ENCODE results near the gene ADD1.
"Not testable (repeated sequence)": the region's sequence is repeated elsewhere in the genome, so short reads cannot be mapped to it uniquely, and the experiment has no call there.

Gene ADD1

DNA sequence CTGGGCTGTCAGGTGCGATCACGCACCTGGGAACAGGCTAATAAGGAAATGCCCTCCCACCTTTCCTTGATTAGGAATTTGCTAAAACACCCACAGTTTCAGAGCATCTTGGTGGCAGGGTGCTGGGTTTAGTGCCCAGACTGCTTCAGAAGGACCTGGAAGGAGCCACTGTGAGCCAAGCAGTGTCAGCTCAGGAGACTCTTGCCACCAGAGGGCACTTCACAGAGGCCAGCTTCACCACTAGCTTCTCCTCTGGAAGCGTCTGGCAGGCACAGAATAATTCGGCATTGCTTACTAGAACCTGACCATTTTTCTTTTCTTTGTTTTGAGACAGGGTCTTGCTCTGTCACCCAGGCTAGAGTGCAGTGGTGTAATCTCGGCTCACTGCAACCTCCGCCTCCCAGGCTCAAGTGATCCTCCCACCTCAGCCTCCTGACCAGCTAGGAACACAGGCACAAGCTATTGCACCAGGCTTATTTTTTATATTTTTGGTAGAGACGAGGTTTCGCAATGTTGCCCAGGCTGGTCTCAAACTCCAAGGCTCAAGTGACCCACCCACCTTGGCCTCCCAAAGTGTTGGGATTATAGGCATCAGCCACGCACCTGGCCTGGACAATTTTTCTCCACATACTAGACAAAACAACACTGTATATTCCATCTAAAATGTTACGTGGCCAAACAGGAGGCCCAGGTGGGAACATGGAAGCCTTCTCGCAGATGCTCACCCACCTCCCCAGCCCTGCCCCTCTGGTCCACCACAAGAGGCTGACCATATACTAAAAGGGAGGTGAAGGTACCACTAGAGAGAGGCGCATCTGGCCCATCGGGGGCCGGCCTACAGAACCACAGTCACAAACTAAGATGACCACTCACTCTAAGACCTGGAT lies 105.5 kb downstream of the ADD1 start:
- DNase-seq = no peak

DNA sequence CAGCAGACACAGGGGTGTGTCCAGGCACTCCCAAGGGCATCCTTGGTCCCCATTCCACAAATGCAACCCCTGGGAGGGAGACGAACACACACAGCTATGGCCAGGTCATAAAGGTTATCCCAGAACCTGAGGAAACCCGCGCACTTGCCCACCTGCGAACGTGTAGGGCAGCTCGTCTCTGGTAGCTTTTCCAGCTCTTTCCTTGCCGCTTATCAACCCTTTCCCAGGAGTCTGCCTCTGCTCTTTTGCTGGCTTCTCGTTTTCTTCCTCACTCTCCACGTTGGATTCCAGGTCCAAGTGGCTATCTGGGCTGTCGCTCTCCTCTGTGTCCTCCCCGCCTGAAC lies 106.1 kb downstream of the ADD1 start:
- no peak for DNase-seq

DNA sequence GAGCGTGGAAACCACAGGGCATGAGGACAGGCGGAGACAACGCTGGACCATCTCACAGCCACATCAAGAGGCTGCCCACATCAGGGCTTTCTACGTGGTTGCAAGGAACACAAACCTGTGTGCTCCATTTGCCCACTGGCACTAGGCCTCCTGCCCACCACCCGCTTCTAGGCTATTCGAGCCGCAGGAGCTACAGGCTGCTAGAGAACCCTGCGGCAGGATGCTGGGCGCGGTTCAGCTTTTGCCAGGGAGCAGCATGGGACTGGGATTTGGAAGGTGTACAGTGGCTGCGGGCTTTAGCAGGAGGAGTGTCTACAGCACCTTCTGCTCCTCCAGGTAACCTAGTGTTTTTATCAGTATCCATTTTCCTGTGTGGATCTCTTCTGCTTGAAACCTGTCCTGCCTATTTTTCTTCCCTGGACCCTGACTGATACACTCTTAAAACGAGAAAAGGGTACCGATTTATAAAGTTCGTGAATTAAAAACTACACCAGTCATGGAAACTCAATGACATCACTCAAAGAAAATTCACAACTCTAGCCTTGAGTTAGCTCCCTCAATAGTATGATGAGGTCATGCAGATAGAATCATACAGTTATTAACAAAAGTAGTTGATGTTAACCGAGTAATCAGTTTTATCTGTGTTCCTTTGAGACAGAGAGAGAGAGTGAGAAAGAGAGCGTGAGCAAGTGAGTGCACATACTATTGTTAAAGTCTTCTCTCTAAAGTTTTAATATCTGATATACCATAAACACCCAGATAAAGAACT lies 106.8 kb downstream of the ADD1 start:
- DNase-seq = no peak

- DNase-seq = no peak
Measured at GRCh38 chr4:2953496-2953895, 109.9 kb downstream of the ADD1 start.

GRCh38 chr4:2954358-2955185 lies 110.9 kb downstream of the ADD1 start:
- DNase-seq = peak; percentile 15

GRCh38 chr4:2955186-2956044 lies 111.8 kb downstream of the ADD1 start:
- not testable (repeated sequence) for DNase-seq

DNA sequence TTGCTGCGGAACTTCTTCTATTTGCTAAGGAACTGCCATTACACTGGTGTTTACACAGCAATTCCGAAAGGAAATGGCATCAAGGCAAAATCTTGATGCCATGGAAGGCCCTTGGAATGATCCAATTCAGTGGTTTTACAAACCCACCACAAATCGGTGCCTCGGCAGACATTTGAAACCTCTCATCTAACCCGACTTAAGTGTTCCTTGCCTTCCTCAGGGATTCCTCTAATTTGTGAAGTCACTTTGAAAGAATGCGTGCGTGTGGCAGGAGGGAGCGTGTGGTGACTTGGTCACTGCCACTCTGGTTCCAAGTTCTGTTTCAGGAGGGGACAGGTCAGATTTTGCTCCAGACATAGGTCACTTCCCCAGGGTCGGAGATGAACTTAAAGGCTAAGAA lies 114.8 kb downstream of the ADD1 start:
- DNase-seq = no peak

GRCh38 chr4:2960450-2960849 lies 116.8 kb downstream of the ADD1 start:
- not testable (repeated sequence) for DNase-seq

DNA sequence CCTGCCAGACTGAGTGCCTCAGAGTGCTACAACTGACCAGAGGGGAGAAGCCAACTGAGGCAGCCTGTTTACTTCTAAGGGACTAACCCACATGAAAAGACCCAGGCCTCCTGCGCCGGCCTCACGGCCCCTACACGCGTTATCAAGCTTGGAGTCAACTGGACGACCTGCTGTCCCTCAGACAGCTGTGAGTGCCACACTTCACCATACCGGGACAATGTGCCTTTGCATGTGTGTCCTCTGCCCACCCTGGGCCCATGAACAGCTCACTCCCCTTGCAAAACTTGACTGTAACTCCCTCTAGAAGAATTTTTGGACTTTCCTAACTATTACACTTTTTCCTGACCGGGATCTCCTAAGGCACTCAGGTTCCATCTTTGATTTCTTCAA lies 117.8 kb downstream of the ADD1 start:
- DNase-seq = no peak

- DNase-seq = no peak
Measured at GRCh38 chr4:2961811-2962441, 118.3 kb downstream of the ADD1 start.

DNA sequence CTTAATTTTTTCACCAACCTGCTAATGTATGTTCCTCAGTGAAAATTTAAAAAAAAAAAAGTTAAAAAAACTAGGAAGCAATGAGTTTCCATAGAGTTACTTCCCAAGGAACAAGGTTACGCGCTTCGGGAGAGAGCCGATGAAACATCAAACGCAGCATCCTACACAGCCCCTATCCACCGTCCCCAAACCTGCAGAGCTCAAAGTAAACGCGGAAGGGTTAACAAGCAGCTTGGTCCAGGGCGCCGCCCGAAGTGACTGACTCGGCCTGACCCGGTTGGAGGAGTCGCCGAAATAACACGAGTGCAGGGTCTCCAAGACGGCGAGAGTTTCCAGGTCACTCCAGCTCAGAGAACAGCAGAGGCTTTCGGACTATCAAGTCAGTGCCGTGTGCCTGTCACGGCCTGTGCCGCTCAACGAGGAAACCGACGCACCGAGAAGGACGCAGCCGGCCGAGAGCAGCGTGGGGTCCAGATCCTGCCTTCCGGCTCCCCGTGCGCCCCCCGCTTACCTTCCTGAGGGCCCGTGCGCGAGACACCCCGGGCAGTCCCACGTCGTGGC lies 119.0 kb downstream of the ADD1 start:
- DNase-seq = no peak

- peak; percentile 98 for DNase-seq
Measured at GRCh38 chr4:2963175-2963965, 119.7 kb downstream of the ADD1 start, which contains the start of the genes GRK4 and NOP14. GRK4 (plus strand) TSS chr4:2963571; CDS start chr4:2964071, 500 bp downstream. NOP14 (minus strand) TSS chr4:2963406; CDS start chr4:2963319, 87 bp downstream.

DNA sequence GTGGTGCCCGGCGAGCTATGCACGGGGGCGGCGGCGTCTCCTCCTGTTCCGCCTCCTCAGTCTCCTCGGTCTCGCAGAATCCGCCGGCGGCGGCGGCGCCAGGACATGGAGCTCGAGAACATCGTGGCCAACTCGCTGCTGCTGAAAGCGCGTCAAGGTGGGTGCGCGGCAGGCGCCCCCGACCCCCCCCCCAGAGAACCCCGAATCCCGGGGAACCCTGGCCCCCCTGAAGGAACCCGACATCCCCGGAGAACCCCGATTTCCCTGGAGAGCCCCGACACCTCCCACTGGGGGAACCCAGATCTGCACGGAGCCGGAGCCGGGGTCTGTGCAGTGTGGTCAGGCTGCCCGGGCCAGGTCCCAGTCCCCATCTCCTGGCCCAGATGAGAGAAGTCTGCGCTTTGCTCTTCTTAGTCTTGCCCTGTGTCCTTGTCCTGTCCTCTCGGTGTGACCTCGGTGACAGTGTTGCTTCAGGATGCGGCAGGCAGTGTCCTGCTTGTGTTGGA lies 120.4 kb downstream of the ADD1 start:
- DNase-seq = no peak

DNA sequence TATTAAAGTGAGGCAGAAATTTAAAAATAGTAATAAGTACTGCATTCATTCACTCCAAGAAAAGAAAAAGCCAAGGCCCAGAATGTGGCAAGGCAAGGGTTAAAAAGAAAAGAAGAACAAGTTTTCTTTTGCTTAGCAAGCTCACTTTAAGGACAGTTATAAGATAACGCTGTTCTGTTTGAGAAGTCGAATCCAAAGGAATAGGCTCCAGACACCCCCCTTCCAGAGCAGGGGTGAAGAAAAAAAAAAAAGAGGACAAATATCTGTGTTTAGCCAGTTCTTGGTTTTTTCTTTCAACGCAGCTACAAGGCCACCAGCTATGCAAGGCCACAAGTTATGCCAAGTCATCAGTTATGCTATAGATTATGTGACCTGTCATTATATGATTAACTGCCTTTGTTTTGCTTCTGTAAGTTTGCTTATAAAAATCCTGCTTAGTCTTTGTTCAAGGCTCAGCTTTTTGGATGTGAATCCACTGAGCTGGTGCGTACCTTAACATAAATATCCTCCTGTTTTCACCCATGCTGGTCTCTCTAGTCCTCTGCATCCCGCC lies 121.1 kb downstream of the ADD1 start:
- DNase-seq = no peak

GRCh38 chr4:2965262-2965661 lies 121.6 kb downstream of the ADD1 start:
- DNase-seq = no peak

DNA sequence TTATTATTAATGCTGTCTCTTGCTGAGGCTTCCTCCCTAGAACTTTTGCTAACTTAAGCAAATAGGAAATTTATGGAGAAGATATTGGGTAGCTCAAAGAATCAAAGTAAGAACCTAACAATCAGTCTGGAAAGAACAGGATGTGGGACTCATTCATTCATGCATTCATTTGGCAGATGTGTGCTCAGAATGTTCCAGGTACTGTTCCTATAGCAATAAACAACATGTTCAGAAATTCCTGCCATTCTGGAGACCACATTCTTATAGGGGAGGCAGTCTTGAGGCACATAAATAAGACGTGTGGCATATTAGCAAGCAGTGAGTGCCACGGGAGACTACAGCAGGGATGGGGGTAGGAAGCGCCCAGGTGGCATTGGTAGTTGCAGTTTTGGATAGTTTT lies 124.7 kb downstream of the ADD1 start:
- no peak for DNase-seq

DNA sequence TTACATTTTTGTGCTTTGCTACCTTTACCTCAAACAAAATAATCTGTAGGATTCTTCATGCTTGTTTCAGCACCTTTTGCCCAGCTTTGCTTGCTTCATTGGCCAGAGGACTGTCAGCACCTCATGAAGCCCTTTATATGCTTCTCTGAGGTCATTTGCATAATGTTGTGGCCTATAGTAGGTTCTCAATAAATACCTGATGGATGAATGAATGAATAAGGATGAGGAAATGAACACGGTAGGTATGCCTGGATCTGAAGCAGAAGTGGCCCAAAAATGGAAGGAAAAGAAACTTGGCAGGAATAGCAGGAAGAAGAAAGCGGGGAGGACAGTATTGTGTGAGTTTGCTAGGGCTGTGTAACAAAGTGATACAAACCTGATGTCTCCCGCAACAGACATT lies 127.6 kb downstream of the ADD1 start:
- DNase-seq = no peak

GRCh38 chr4:2977211-2978088 lies 133.8 kb downstream of the ADD1 start:
- DNase-seq = no peak

Data from activated gamma-delta T cell (primary cell).